Suprapubic skin (tissue), 4 donors: ENCODE measurements around the gene NSG1.

Experiments used
- EP300 ChIP-seq: sonication (generic); formaldehyde crosslinking; IDR thresholded peaks from one replicate; pipeline ENCODE4 v1.6.1; 2017; ENCODE audit warnings: antibody characterized with exemption
- POLR2A ChIP-seq, 2 donors: fragments of 450-650 bp; IDR thresholded peaks; one replicate each; pipeline ENCODE4 v1.6.1; 2017; ENCODE audit warnings: antibody characterized with exemption in 2 of 2, mild to moderate bottlenecking in 2 of 2, moderate library complexity in 2 of 2
- POLR2AphosphoS5 ChIP-seq, 3 donors: sonication (generic); formaldehyde crosslinking; IDR thresholded peaks; one replicate each; pipeline ENCODE4 v1.6.1; 2017; ENCODE audit warnings: antibody characterized with exemption in 3 of 3
- TF ChIP-seq, protein P1 (sequence below), 2 donors: fragments of 200-600 bp in 1 of 2; fragments of 450-650 bp in 1 of 2; sonication (generic) in 1 of 2; IDR thresholded peaks; one replicate each; pipeline ENCODE4 v1.5.1; 2016 to 2019; ENCODE audit warnings: antibody characterized with exemption in 2 of 2, mild to moderate bottlenecking in 1 of 2, moderate library complexity in 1 of 2

GRCh38 chr4:4395849-4396627 lies 9.1 kb downstream of the NSG1 start:
- TF ChIP-seq, protein P1, sequence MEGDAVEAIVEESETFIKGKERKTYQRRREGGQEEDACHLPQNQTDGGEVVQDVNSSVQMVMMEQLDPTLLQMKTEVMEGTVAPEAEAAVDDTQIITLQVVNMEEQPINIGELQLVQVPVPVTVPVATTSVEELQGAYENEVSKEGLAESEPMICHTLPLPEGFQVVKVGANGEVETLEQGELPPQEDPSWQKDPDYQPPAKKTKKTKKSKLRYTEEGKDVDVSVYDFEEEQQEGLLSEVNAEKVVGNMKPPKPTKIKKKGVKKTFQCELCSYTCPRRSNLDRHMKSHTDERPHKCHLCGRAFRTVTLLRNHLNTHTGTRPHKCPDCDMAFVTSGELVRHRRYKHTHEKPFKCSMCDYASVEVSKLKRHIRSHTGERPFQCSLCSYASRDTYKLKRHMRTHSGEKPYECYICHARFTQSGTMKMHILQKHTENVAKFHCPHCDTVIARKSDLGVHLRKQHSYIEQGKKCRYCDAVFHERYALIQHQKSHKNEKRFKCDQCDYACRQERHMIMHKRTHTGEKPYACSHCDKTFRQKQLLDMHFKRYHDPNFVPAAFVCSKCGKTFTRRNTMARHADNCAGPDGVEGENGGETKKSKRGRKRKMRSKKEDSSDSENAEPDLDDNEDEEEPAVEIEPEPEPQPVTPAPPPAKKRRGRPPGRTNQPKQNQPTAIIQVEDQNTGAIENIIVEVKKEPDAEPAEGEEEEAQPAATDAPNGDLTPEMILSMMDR (IDR thresholded peaks at IDR 0.05), result no peak
- no peak for TF ChIP-seq POLR2AphosphoS5 (IDR thresholded peaks at IDR 0.05)
- TF ChIP-seq POLR2A (IDR thresholded peaks at IDR 0.05), result no peak
- TF ChIP-seq EP300, result no peak
